Effector memory CD8-positive, alpha-beta T cell (primary cell): Measurements from ENCODE around the gene TIAM2.

ENCODE experiments used
- ATAC-seq: fragments of 150-1000 bp; cut with Tn5 transposase; replicated peaks from 2 replicates; pipeline ENCODE4 v1.10.0; 2021; ENCODE audit warnings: mild to moderate bottlenecking, moderate library complexity
- DNase-seq, 3 experiments: peaks; one replicate each; pipeline ENCODE4 v3.0.0; 2021
- H3K27ac Mint-ChIP-seq, 2 donors: one replicate each; pipeline ENCODE4 v1.8.0; 2022; ENCODE audit warnings: mild to moderate bottlenecking in 2 of 2, mixed read lengths in 2 of 2, moderate library complexity in 2 of 2
- H3K27me3 Mint-ChIP-seq, 2 donors: one replicate each; pipeline ENCODE4 v1.8.0; 2022; ENCODE audit warnings: mixed read lengths in 2 of 2
- H3K36me3 Mint-ChIP-seq: one replicate; pipeline ENCODE4 v1.8.0; 2022; ENCODE audit warnings: mild to moderate bottlenecking, moderate library complexity, mixed read lengths; ENCODE audit not compliant: insufficient read depth
- H3K4me1 Mint-ChIP-seq, 2 donors: one replicate each; pipeline ENCODE4 v1.8.0; 2022; ENCODE audit warnings: low read depth in 2 of 2, mixed read lengths in 2 of 2
- H3K4me3 Mint-ChIP-seq, 2 donors: one replicate each; pipeline ENCODE4 v1.8.0; 2022; ENCODE audit warnings: mild to moderate bottlenecking in 2 of 2, mixed read lengths in 2 of 2, moderate library complexity in 2 of 2
- H3K9me3 Mint-ChIP-seq, 2 donors: one replicate each; pipeline ENCODE4 v1.8.0; 2022; ENCODE audit warnings: mixed read lengths in 2 of 2

The TIAM2 gene

GRCh38 chr6:155040901-155041650, 46.0 kb downstream of the TIAM2 start:
- Mint-ChIP-seq H3K9me3 (no peaks in the 10 kb centered on the region), H3K4me3 (no peak overlapping the region), H3K4me1 (no peaks in the 10 kb centered on the region), H3K36me3 (no peaks in the 10 kb centered on the region), H3K27me3 (no peaks in the 10 kb centered on the region), H3K27ac (no peak overlapping the region)
- ATAC-seq: no peak
- DNase-seq: no peak

DNA sequence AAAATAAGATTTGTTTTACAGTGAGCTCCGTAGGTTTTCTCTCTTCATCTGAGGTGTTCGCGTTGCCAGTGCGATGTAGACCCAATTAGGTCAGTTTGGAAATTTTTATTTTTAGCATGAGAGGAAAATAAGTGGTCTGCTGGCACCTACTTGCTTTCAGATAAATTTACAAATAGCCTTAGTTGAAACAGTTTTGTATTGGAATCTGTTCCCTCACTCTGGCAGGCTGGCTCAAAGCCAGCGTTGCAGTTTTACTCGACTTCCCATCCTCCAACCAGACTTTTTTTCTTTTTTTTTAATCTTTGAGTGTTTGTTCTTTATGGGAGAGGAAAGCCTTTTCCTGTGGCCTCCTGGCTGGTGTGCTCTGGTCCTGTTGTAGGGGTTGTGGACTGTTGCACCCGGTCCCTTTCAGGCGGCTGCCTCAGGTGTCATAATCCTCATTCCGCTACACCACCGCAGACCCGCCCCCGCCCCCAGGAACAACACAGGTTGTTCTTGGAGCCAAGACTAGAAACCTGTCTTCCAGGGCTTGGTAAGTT, 46.7 kb downstream of the TIAM2 start:
- no peaks in the 10 kb centered on the region for H3K4me1 Mint-ChIP-seq

DNA sequence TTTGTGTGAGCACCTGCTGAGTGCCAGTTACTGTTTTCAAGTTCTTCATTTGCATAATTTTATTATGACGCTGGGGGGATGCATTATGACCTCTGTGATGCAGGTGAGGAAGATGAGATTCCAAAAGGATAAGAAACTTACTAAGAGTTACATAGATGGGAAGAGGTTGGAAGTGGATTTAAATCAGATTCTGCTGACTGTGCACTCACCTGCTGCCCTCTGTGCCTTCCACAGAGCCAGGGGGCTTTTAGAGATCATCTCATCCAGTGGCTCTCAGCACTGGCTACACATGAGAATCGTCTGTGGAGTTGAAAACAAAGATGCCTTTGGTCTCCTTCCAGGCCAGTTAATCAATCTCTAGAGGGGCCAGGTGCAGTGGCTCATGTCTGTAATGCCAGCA, 47.9 kb downstream of the TIAM2 start:
- DNase-seq: no peak
- Mint-ChIP-seq H3K9me3 (no peaks in the 10 kb centered on the region), H3K27me3 (no peaks in the 10 kb centered on the region), H3K27ac (no peak overlapping the region), H3K4me1 (no peaks in the 10 kb centered on the region), H3K4me3 (no peak overlapping the region), H3K36me3 (no peaks in the 10 kb centered on the region)
- no peak for ATAC-seq

More for the DNA sequence above, 46.7 kb downstream of the TIAM2 start:
- DNase-seq (no peak), ATAC-seq (no peak)
- Mint-ChIP-seq H3K9me3 (no peaks in the 10 kb centered on the region), H3K27ac (no peak overlapping the region), H3K4me3 (no peak overlapping the region), H3K36me3 (no peaks in the 10 kb centered on the region), H3K27me3 (no peaks in the 10 kb centered on the region)

- no peak overlapping the region for H3K4me3 Mint-ChIP-seq
- H3K27ac Mint-ChIP-seq: no peak overlapping the region
- no peak for ATAC-seq
- H3K36me3 Mint-ChIP-seq: no peaks in the 10 kb centered on the region
- H3K4me1 Mint-ChIP-seq: peaks cover 8% of the 10 kb centered on the region in 2 donors
- DNase-seq: no peak
- no peaks in the 10 kb centered on the region for H3K27me3 Mint-ChIP-seq
- no peaks in the 10 kb centered on the region for H3K9me3 Mint-ChIP-seq
These were observed 50.7 kb downstream of the TIAM2 start for GRCh38 chr6:155045561-155046404.

GRCh38 chr6:155047523-155047922, 52.4 kb downstream of the TIAM2 start:
- Mint-ChIP-seq H3K36me3 (no peaks in the 10 kb centered on the region), H3K27ac (no peak overlapping the region), H3K4me3 (no peak overlapping the region), H3K4me1 (peaks cover 11 to 12% of the 10 kb centered on the region in 2 donors), H3K9me3 (no peaks in the 10 kb centered on the region), H3K27me3 (no peaks in the 10 kb centered on the region)
- DNase-seq (no peak), ATAC-seq (no peak)

DNA sequence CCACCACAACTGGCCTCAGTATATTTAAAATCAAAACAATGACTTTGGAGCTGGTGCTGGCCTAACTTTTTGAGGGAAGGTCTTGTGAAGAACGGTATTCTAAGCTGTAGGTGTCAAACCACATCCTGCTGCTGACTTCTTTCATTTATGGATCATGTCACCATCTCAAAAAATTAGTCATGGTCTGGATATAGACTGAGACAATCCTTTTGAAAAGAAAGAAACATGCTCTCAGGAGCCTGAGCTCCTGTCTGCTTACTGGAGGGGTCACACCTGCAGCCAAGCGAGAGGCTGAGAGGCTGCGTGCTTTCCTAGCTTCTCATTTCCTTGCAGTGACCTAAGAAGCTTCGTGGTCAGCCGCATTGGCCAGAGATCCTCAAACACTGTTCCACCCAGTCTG, 55.2 kb downstream of the TIAM2 start:
- Mint-ChIP-seq H3K27ac (peak overlapping the region; percentile 6 to 71), H3K27me3 (no peaks in the 10 kb centered on the region), H3K4me3 (peak overlapping the region in 1 of 2 donors; percentile 54), H3K9me3 (no peaks in the 10 kb centered on the region), H3K36me3 (no peaks in the 10 kb centered on the region), H3K4me1 (peaks cover 11 to 12% of the 10 kb centered on the region in 2 donors)
- ATAC-seq (peak; percentile 91), DNase-seq (peak in 1 of 3 experiments; percentile 13)

DNA sequence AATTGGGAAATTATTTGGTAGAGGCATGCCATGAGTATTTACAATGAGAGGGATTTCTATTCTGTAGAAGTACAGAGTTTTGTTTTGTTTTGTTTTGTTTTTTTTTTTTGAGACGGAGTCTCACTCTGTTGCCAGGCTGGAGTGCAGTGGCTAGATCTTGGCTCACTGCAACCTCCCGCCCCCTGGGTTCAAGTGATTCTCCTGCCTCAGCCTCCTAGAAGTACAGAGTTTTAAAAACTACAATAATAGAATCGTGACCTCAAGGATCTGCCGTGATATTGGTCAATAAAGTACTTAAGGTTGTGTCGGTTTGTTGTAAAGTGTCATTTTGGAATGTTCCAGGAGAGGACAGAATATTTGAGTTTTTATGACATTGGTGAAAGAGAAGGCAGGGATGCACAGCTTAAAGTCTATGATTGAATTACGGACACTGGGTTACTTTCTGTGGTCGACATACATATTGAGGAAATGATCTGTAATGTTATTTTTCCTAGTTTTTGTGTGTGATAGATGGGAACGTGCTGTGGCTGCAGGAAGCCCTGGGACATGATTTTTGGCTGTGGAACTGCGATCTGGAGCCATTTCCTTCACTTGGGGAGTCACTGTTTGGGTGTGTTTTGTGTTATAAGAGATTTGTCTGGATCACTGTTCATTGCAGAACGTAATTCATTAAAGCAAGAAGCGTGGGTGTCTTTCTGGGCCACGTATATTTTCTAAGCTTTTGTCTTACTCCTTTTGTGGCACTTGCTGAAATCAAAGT, 59.6 kb downstream of the TIAM2 start:
- Mint-ChIP-seq H3K36me3 (no peaks in the 10 kb centered on the region), H3K4me3 (no peak overlapping the region), H3K27me3 (no peaks in the 10 kb centered on the region), H3K27ac (no peak overlapping the region), H3K9me3 (no peaks in the 10 kb centered on the region), H3K4me1 (peaks cover 11 to 12% of the 10 kb centered on the region in 2 donors)
- no peak for DNase-seq
- ATAC-seq: no peak

DNA sequence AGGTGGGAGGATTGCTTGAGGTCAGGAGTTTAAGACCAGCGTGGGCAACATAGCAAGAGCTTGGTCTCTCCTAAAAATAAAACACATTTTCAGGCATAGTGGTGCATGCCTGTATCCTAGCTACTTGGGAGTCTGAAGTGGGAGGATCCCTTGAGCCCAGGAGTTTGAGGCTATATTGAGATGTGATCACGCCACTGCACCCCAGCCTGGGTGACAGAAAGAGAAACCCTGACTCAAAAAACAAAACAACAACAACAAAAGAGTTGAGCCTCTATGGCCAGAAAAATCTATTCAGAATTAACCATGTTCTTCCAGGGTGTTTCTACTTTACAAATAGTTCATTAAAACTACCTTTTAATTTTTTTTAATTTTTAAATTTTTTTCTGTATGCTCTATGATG, 60.6 kb downstream of the TIAM2 start:
- DNase-seq: no peak
- no peak for ATAC-seq
- H3K36me3 Mint-ChIP-seq: no peaks in the 10 kb centered on the region
- no peak overlapping the region for H3K4me3 Mint-ChIP-seq
- H3K4me1 Mint-ChIP-seq: peaks cover 4 to 5% of the 10 kb centered on the region in 2 donors
- no peaks in the 10 kb centered on the region for H3K27me3 Mint-ChIP-seq
- no peaks in the 10 kb centered on the region for H3K9me3 Mint-ChIP-seq
- H3K27ac Mint-ChIP-seq: no peak overlapping the region

DNA sequence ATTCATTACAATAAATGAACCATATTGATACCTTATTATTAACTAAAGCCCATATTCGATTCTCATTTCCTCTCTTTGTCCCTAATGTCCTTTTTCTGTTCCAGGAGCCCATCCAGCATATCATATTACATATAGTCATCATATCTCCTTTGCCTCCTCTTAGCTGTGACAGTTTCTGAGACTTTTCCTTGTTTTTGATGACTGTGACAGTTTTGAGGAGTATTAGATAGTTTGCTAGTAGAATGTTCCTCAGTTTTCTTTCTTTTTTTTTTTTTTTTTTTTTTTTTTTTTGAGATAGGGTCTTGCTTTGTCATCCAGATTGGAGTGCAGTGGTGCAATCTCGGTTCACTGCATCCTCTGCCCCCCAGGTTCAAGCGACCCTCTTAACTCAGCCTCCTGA, 61.6 kb downstream of the TIAM2 start:
- ATAC-seq: no peak
- Mint-ChIP-seq H3K36me3 (no peaks in the 10 kb centered on the region), H3K9me3 (no peaks in the 10 kb centered on the region), H3K27me3 (no peaks in the 10 kb centered on the region), H3K27ac (no peak overlapping the region), H3K4me3 (no peak overlapping the region), H3K4me1 (no peaks in the 10 kb centered on the region)
- DNase-seq: no peak

DNA sequence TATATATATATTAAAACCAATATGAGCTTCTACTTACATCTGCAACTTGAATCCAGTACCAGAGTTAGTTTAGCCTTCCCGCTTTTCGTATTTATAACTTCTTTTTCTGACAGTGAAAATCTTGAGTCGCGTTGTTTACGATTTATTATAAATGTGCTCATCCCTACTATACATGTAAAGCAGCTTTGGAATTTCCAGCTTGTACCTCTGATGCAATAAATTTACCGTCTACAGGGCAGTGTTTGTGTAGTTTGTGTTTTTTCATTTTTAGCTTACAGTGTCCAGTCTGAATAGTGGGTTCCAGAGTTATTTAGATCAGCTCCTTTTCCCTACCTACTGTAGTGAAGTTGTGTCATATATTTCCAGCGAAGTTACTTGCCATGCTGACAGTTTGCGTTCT, 66.3 kb downstream of the TIAM2 start:
- ATAC-seq: no peak
- Mint-ChIP-seq H3K36me3 (no peaks in the 10 kb centered on the region), H3K9me3 (no peaks in the 10 kb centered on the region), H3K27ac (no peak overlapping the region), H3K4me1 (no peaks in the 10 kb centered on the region), H3K27me3 (no peaks in the 10 kb centered on the region), H3K4me3 (no peak overlapping the region)
- DNase-seq: no peak

DNA sequence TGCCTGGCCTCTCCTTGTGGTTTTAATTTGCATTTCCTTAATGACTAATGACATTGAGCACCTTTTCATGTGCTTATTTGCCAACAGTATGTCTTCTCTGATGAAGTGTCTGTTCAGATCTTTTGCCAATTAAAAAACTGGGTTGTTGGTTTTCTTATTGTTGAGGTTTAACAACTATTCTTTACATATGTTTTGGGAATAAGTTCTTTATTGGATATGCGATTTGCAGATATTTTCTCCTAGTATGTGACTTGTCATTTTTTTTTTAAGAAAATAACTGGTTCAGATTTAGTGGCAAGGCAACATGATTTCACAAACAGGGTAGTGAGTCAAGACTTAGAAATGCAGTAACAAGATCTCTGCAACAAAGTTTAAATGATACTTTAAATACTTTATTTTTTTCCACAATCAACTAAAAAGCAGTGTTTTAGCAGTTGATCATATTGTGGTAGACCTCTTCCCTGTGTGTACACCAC, 67.8 kb downstream of the TIAM2 start:
- no peaks in the 10 kb centered on the region for H3K9me3 Mint-ChIP-seq
- no peaks in the 10 kb centered on the region for H3K4me1 Mint-ChIP-seq
- H3K27ac Mint-ChIP-seq: no peak overlapping the region
- peaks cover 0 to 6% of the 10 kb centered on the region in 2 donors for H3K27me3 Mint-ChIP-seq
- DNase-seq (no peak), ATAC-seq (no peak)
- H3K4me3 Mint-ChIP-seq: no peak overlapping the region
- H3K36me3 Mint-ChIP-seq: no peaks in the 10 kb centered on the region

- DNase-seq (no peak), ATAC-seq (no peak)
- Mint-ChIP-seq H3K36me3 (no peaks in the 10 kb centered on the region), H3K4me3 (no peak overlapping the region), H3K4me1 (no peaks in the 10 kb centered on the region), H3K27ac (no peak overlapping the region), H3K9me3 (no peaks in the 10 kb centered on the region), H3K27me3 (peaks cover 0 to 10% of the 10 kb centered on the region in 2 donors)
These were observed 69.2 kb downstream of the TIAM2 start for GRCh38 chr6:155064303-155064702.

DNA sequence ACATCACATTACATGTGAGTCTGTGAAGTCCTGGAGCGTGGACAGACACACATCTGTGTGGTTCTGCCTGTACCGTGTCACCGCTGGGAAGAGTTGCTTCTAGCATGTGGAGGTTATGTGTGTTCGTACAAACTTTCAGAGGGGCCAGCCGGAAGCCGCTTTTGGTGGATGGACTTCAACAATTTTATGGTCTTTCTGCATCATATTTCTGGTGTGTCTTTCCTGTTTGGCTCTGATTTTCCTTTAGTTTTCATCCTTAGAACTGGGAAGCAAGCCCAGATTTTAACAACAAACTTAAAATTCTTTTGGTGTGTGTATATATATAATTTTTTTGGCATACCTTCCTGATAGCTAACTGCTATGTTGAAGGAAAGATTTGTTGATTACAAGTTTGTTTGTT, 71.2 kb downstream of the TIAM2 start:
- ATAC-seq (no peak), DNase-seq (no peak)
- no peaks in the 10 kb centered on the region for H3K4me1 Mint-ChIP-seq
- no peak overlapping the region for H3K27ac Mint-ChIP-seq
- no peaks in the 10 kb centered on the region for H3K36me3 Mint-ChIP-seq
- H3K27me3 Mint-ChIP-seq: peaks cover 0 to 17% of the 10 kb centered on the region in 2 donors
- no peaks in the 10 kb centered on the region for H3K9me3 Mint-ChIP-seq
- no peak overlapping the region for H3K4me3 Mint-ChIP-seq
